Keratinocyte (primary cell): ENCODE results near the gene SCN4A. TPM values are rescaled to one million over a fixed set of nuclear protein-coding genes. Genes with fewer than 3 reads are reported as not detected.
A peak's percentile ranks its signal among the peaks of the same experiment; 100 is the strongest.
"Not testable (repeated sequence)": the region's sequence is repeated elsewhere in the genome, so short reads cannot be mapped to it uniquely, and the experiment has no call there.

Experiments
- DNase-seq: peaks from one replicate; pipeline ENCODE4 v3.0.0-alpha.2; 2011; ENCODE audit warnings: low read depth, missing footprints, low spot score
- FAIRE-seq: peaks from 2 replicates; lab custom pipeline; 2011; peaks lifted over from hg19 to GRCh38; lab: Jason Lieb, UNC
- H2AFZ ChIP-seq: 2 replicates; pipeline ENCODE4 v1.6.0; 2012; ENCODE audit warnings: low read length, control low read depth, inconsistent platforms; ENCODE audit not compliant: control insufficient read depth
- H3K27ac ChIP-seq: 2 replicates; pipeline ENCODE4 v1.5.1; 2011; ENCODE audit warnings: low read length; ENCODE audit not compliant: control insufficient read depth, insufficient read depth
- H3K27me3 ChIP-seq: 3 replicates; pipeline ENCODE4 v1.6.0; 2011; ENCODE audit warnings: low read length; ENCODE audit not compliant: control insufficient read depth, insufficient read depth; ENCODE audit errors: extremely low read depth
- H3K36me3 ChIP-seq, 2 experiments: 2 replicates in 1 of 2; 3 replicates in 1 of 2; pipeline ENCODE4 v1.5.1; 2011; ENCODE audit warnings: low read length in 2 of 2, mild to moderate bottlenecking in 1 of 2; ENCODE audit not compliant: control insufficient read depth in 2 of 2, insufficient read depth in 2 of 2; ENCODE audit errors: extremely low read depth in 1 of 2
- H3K4me1 ChIP-seq: 3 replicates; pipeline ENCODE4 v1.5.1; 2011; ENCODE audit warnings: low read length; ENCODE audit not compliant: control insufficient read depth, insufficient read depth; ENCODE audit errors: extremely low read depth
- H3K4me2 ChIP-seq: 3 replicates; pipeline ENCODE4 v1.6.0; 2011; ENCODE audit warnings: low read depth, low read length; ENCODE audit not compliant: control insufficient read depth, insufficient read depth; ENCODE audit errors: extremely low read depth
- H3K4me3 ChIP-seq, 3 experiments: fragments of 200-600 bp in 1 of 3; sonication (generic) in 1 of 3; 2 replicates in 2 of 3; 3 replicates in 1 of 3; pipeline ENCODE4 v1.5.1; 2011 to 2016; ENCODE audit warnings: low read length in 3 of 3, mild to moderate bottlenecking in 3 of 3, control low read depth in 2 of 3, inconsistent platforms in 1 of 3, low read depth in 1 of 3, mixed read lengths in 1 of 3, mixed run types in 1 of 3, moderate library complexity in 1 of 3; ENCODE audit not compliant: control insufficient read depth in 2 of 3, insufficient read depth in 2 of 3; ENCODE audit errors: extremely low read depth in 1 of 3
- H3K79me2 ChIP-seq: 2 replicates; pipeline ENCODE4 v1.6.0; 2012; ENCODE audit warnings: low read length; ENCODE audit not compliant: control insufficient read depth, insufficient read depth
- H3K9ac ChIP-seq: 3 replicates; pipeline ENCODE4 v1.6.0; 2011; ENCODE audit warnings: low read length; ENCODE audit not compliant: control insufficient read depth, insufficient read depth; ENCODE audit errors: extremely low read depth
- H3K9me1 ChIP-seq: 3 replicates; pipeline ENCODE4 v1.6.0; 2011; ENCODE audit warnings: low read length; ENCODE audit not compliant: control insufficient read depth, insufficient read depth; ENCODE audit errors: extremely low read depth
- H3K9me3 ChIP-seq: 2 replicates; pipeline ENCODE4 v1.5.1; 2012; ENCODE audit warnings: low read depth, low read length; ENCODE audit not compliant: control insufficient read depth
- H4K20me1 ChIP-seq: 3 replicates; pipeline ENCODE4 v1.6.0; 2011; ENCODE audit warnings: low read length; ENCODE audit not compliant: control insufficient read depth, insufficient read depth; ENCODE audit errors: extremely low read depth
- CTCF ChIP-seq, 3 experiments: IDR thresholded peaks in 1 of 3; conservative IDR thresholded peaks in 1 of 3; optimal IDR thresholded peaks in 1 of 3; 2 replicates in 2 of 3; 3 replicates in 1 of 3; pipeline versions ENCODE3 to v1.5.1; 2011; ENCODE audit warnings: low read length in 3 of 3, mild to moderate bottlenecking in 3 of 3, moderate library complexity in 2 of 3, control low read depth in 1 of 3, inconsistent platforms in 1 of 3; ENCODE audit not compliant: insufficient read depth in 2 of 3; ENCODE audit errors: extremely low read depth in 1 of 3
- dilution Hi-C: fragments of 300-500 bp; cut with MboI; formaldehyde crosslinking; loops from one replicate; pipeline ENCODE4 v1.7.0; 2020; ENCODE audit warnings: low sequenced_read_pairs; ENCODE audit not compliant: extremely low pct_ligation_motif_present
- polyA plus RNA-seq, 5 experiments: library from polyadenylated mRNA; depleted of rRNA in 3 of 5; stranded (reverse) in 3 of 5; stranded (forward) in 1 of 5; unstranded in 1 of 5; fragments of >200 nt; gene quantifications; 1 replicate in 1 of 5; 2 replicates in 3 of 5; 3 replicates in 1 of 5; pipeline versions ENCODE4 v1.2.1 to v1.2.3, GENCODE V29; 2011 to 2012; ENCODE audit warnings: missing spikeins in 2 of 5, low read depth in 1 of 5, low replicate concordance in 1 of 5

Gene SCN4A
- polyA plus RNA-seq, 1 donor (not counting 4 experiments of a cell fraction or from before 2014, with no cell fraction given) = not detected

DNA sequence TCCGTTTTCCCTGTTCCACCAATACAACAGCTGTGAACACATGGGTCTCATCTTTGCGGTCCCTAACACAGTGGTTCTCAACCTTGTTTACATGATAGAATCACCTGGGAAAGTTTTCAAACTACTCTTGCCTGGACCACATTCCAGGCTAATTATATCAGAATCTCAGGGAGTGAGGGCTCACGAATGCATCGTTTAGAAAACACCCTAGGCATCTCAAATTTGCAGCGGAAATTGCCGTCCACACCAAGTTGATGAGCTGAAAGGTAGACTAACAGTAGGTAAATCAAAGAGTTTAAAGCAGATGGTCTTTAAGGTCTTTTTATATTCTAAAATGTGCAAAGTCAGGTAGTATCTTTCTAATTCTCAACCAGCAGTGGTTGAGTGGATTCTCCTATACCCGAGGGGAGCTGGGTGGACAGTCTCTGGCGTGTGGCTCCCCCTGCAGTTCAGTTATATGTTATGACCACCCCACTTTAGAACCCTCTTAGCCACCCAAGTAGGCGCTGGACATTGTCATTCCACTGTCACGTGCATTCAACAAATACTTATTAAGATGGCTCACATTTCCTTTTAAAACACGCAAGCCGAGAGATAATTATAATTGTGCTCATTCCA lies 65.4 kb downstream of the SCN4A start:
- dilution Hi-C loops, H2AFZ ChIP-seq, H3K4me2 ChIP-seq, H3K4me3 ChIP-seq, H3K27me3 ChIP-seq, H3K9me1 ChIP-seq, H3K9ac ChIP-seq, H3K9me3 ChIP-seq, FAIRE-seq, H3K36me3 ChIP-seq, H3K27ac ChIP-seq, H3K79me2 ChIP-seq, DNase-seq, H4K20me1 ChIP-seq, H3K4me1 ChIP-seq: not testable (repeated sequence)

- H3K36me3 ChIP-seq, H3K9ac ChIP-seq, H3K4me2 ChIP-seq, dilution Hi-C loops, H3K9me3 ChIP-seq, H3K27me3 ChIP-seq, H3K4me1 ChIP-seq, FAIRE-seq, H4K20me1 ChIP-seq, H3K79me2 ChIP-seq, DNase-seq, H3K9me1 ChIP-seq, H2AFZ ChIP-seq, H3K4me3 ChIP-seq, H3K27ac ChIP-seq: not testable (repeated sequence)
Observed at GRCh38 chr17:63904796-63905195, 67.9 kb downstream of the SCN4A start.

- H3K27me3 ChIP-seq, H3K4me2 ChIP-seq, H3K9me3 ChIP-seq, H3K4me3 ChIP-seq, FAIRE-seq, H3K79me2 ChIP-seq, dilution Hi-C loops, H2AFZ ChIP-seq, H3K9me1 ChIP-seq, H3K36me3 ChIP-seq, H3K4me1 ChIP-seq, H3K9ac ChIP-seq, DNase-seq, H3K27ac ChIP-seq, H4K20me1 ChIP-seq: not testable (repeated sequence)
- TF ChIP-seq CTCF (optimal IDR thresholded peaks at IDR 0.05 in 1 of 3, IDR thresholded peaks at IDR 0.05 in 1 of 3, conservative IDR thresholded peaks at IDR 0.05 in 1 of 3; ENCODE audit: extremely low read depth in 1 of 3, insufficient read depth in 2 of 3, low read length in 3 of 3) = peak in 1 of 3 experiments; percentile 6
Observed at GRCh38 chr17:63903787-63904201, 68.9 kb downstream of the SCN4A start.

- FAIRE-seq, H3K27me3 ChIP-seq, H3K27ac ChIP-seq, H3K79me2 ChIP-seq, H3K9me1 ChIP-seq, H3K4me3 ChIP-seq, DNase-seq, H3K4me1 ChIP-seq, H3K9ac ChIP-seq, H4K20me1 ChIP-seq, dilution Hi-C loops, H3K9me3 ChIP-seq, H2AFZ ChIP-seq, H3K36me3 ChIP-seq, H3K4me2 ChIP-seq: not testable (repeated sequence)
Observed at GRCh38 chr17:63901971-63902370, 70.7 kb downstream of the SCN4A start.
